Measurements from ENCODE around the gene SRBD1.

GRCh38 chr2:45403036-45403435, 208.0 kb downstream of the SRBD1 start:
- TF ChIP-seq POLR2A (IDR thresholded peaks at IDR 0.05; ENCODE audit: low read depth, low read length): no peak
- no peak for TF ChIP-seq PAX5 (IDR thresholded peaks at IDR 0.05; ENCODE audit: insufficient read depth, low read length, severe bottlenecking)
- no peak for TF ChIP-seq POLR2AphosphoS5 (IDR thresholded peaks at IDR 0.05; ENCODE audit: low read depth, low read length)
- TF ChIP-seq TAF1 (IDR thresholded peaks at IDR 0.05; ENCODE audit: low read depth, low read length): no peak
- TF ChIP-seq SPI1 (IDR thresholded peaks at IDR 0.05; ENCODE audit: low read depth, low read length): no peak
- TF ChIP-seq POU2F2 (IDR thresholded peaks at IDR 0.05; ENCODE audit: low read depth, low read length): no peak
